Right lobe of liver (tissue), 4 donors: Measurements from ENCODE around the gene R3HDM4.
"Not testable (repeated sequence)": the region's sequence is repeated elsewhere in the genome, so short reads cannot be mapped to it uniquely, and the experiment has no call there.

ENCODE experiments used
- CTCF ChIP-seq, 4 donors: fragments of 200-600 bp in 3 of 4; fragments of 450-650 bp in 1 of 4; IDR thresholded peaks; one replicate each; pipeline versions ENCODE4 v1.5.1 to v1.8.0; 2016 to 2022; ENCODE audit warnings: antibody characterized with exemption in 4 of 4, mild to moderate bottlenecking in 2 of 4
- POLR2A ChIP-seq: fragments of 450-650 bp; IDR thresholded peaks from one replicate; pipeline ENCODE4 v1.6.1; 2017; ENCODE audit warnings: antibody characterized with exemption, mild to moderate bottlenecking
- donor health status: DM: no; HTN: no; CAD: no.
- donor health status: DM: no; HTN: no; CAD: no.
- donor health status: DM: no; HTN: yes; CAD: no.

GRCh38 chr19:957578-957977 is 44.6 kb upstream of the R3HDM4 start:
- not testable (repeated sequence) for TF ChIP-seq CTCF (IDR thresholded peaks at IDR 0.05); POLR2A
